HEK293 (cell line): ENCODE data around the gene PPIL6.

Source experiments
- CTCF ChIA-PET: fragments of 350-600 bp; formaldehyde crosslinking; extraction: SDS; loops from one replicate; lab custom pipeline; 2021; ENCODE audit warnings: antibody characterized with exemption; lab: Yijun Ruan, JAX
- POLR2A ChIA-PET: fragments of 300-600 bp; formaldehyde crosslinking; extraction: SDS; loops from one replicate; lab custom pipeline; 2020; ENCODE audit warnings: antibody characterized with exemption, inconsistent platforms; lab: Yijun Ruan, JAX
- H3K27ac ChIP-seq: fragments of 200-500 bp; sonication (Bioruptor generic); 2 replicates; pipeline ENCODE4 v1.5.1; 2014; ENCODE audit warnings: low read depth, low read length, control low read depth, inconsistent platforms; ENCODE audit errors: extremely low read depth
- H3K36me3 ChIP-seq, 2 experiments: fragments of 200-500 bp in 1 of 2; sonication (Bioruptor generic) in 1 of 2; 1 replicate in 1 of 2; 2 replicates in 1 of 2; pipeline ENCODE4 v1.5.1; 2014 to 2017; ENCODE audit warnings: inconsistent platforms in 2 of 2, low read length in 2 of 2; ENCODE audit not compliant: control insufficient read depth in 2 of 2, insufficient read depth in 1 of 2
- H3K4me1 ChIP-seq: fragments of 200-500 bp; sonication (Bioruptor generic); 2 replicates; pipeline ENCODE4 v1.5.1; 2014; ENCODE audit warnings: mild to moderate bottlenecking, low read length, inconsistent platforms; ENCODE audit not compliant: control insufficient read depth, insufficient read depth
- H3K4me3 ChIP-seq: 2 replicates; pipeline ENCODE4 v1.5.1; 2011; ENCODE audit warnings: low read depth, mild to moderate bottlenecking, control low read depth, low read length, moderate library complexity
- H3K9me3 ChIP-seq: fragments of 200-500 bp; sonication (Bioruptor generic); 2 replicates; pipeline ENCODE4 v1.5.1; 2014; ENCODE audit warnings: low read depth, low read length, inconsistent platforms; ENCODE audit not compliant: control insufficient read depth, insufficient read depth
- GLI2 ChIP-seq: fragments of 450-650 bp; formaldehyde crosslinking; IDR thresholded peaks from 2 replicates; pipeline ENCODE4; 2017; ENCODE audit warnings: missing biosample characterization, missing genetic modification characterization, low read depth, borderline replicate concordance
- RBAK ChIP-seq: fragments of 450-650 bp; formaldehyde crosslinking; IDR thresholded peaks from 2 replicates; pipeline ENCODE4 v1.5.1; 2016; ENCODE audit warnings: missing biosample characterization, missing genetic modification characterization
- ZBTB17 ChIP-seq: fragments of 450-650 bp; formaldehyde crosslinking; IDR thresholded peaks from 2 replicates; pipeline ENCODE4 v1.5.1; 2016; ENCODE audit warnings: missing biosample characterization, missing genetic modification characterization
- ZBTB48 ChIP-seq: fragments of 450-650 bp; formaldehyde crosslinking; IDR thresholded peaks from 2 replicates; pipeline ENCODE4 v1.5.1; 2016; ENCODE audit warnings: missing biosample characterization, missing genetic modification characterization
- ZNF266 ChIP-seq: fragments of 450-650 bp; formaldehyde crosslinking; IDR thresholded peaks from 2 replicates; pipeline ENCODE4 v1.5.1; 2016; ENCODE audit warnings: missing biosample characterization, missing genetic modification characterization, low read depth
- ZNF350 ChIP-seq: fragments of 450-650 bp; formaldehyde crosslinking; IDR thresholded peaks from 2 replicates; pipeline ENCODE4 v1.5.0; 2017; ENCODE audit warnings: missing biosample characterization, mild to moderate bottlenecking, missing genetic modification characterization
- ZNF391 ChIP-seq: fragments of 450-650 bp; formaldehyde crosslinking; IDR thresholded peaks from 2 replicates; pipeline ENCODE4 v1.5.1; 2016; ENCODE audit warnings: low read depth, missing biosample characterization, missing genetic modification characterization, borderline replicate concordance
- ZNF473 ChIP-seq: fragments of 450-650 bp; formaldehyde crosslinking; IDR thresholded peaks from 2 replicates; pipeline ENCODE4 v1.5.1; 2017; ENCODE audit warnings: missing biosample characterization, missing genetic modification characterization
- ZNF529 ChIP-seq: fragments of 450-650 bp; formaldehyde crosslinking; IDR thresholded peaks from 2 replicates; pipeline ENCODE4 v1.5.1; 2017; ENCODE audit warnings: missing genetic modification characterization, missing biosample characterization; ENCODE audit not compliant: insufficient replicate concordance
- ZNF571 ChIP-seq: fragments of 450-650 bp; formaldehyde crosslinking; IDR thresholded peaks from 2 replicates; pipeline ENCODE4 v1.5.0; 2017; ENCODE audit warnings: missing biosample characterization, missing genetic modification characterization
- ZNF768 ChIP-seq: fragments of 450-650 bp; formaldehyde crosslinking; IDR thresholded peaks from 2 replicates; pipeline ENCODE4 v1.5.1; 2018; ENCODE audit warnings: missing biosample characterization, mild to moderate bottlenecking, missing genetic modification characterization
- TF ChIP-seq, protein P1 (sequence below): fragments of 450-650 bp; formaldehyde crosslinking; IDR thresholded peaks from 2 replicates; pipeline ENCODE4 v1.5.1; 2016; ENCODE audit warnings: missing biosample characterization, missing genetic modification characterization
- TF ChIP-seq, protein P2 (sequence below): fragments of 450-650 bp; formaldehyde crosslinking; IDR thresholded peaks from 2 replicates; pipeline ENCODE4 v1.5.1; 2016; ENCODE audit warnings: missing biosample characterization, missing genetic modification characterization
- TF ChIP-seq, protein P3 (sequence below): fragments of 450-650 bp; formaldehyde crosslinking; IDR thresholded peaks from 2 replicates; pipeline ENCODE4 v1.5.1; 2016; ENCODE audit warnings: missing biosample characterization, missing genetic modification characterization
- TF ChIP-seq, protein P4 (sequence below): fragments of 450-650 bp; formaldehyde crosslinking; IDR thresholded peaks from 2 replicates; pipeline ENCODE4 v1.5.1; 2016; ENCODE audit warnings: missing biosample characterization, missing genetic modification characterization

Gene PPIL6

DNA sequence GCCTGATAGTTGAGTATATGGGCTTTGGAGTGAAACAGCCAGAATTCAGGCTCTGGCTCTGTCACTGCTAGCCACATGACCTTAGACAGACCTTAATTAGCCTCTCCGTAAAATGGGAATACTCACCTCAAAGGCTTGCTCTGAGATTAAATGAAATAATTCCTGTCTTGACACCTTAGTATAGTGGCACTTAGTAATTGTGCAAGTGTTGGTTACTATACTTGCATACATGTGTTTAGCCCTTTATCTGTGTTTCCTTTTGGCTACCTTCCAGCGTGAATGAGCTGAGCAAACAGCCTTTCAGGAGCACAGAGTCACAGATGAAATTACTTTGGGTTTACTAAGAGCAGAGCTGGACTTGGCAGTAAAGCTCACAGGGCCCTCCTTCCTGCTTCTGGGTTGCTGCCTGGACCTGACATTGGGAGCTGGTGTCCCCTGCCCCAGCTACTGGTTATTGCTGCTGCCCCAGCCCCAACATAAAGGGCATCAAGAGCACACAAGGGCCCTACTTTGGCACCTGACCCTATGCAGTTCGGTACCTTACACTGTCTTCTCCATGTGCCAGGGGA lies 90.9 kb downstream of the PPIL6 start:
- H3K9me3 ChIP-seq: no peaks in the 10 kb centered on the region
- peaks cover 3% of the 10 kb centered on the region; the same call in 1 of the 2 replicates for H3K4me1 ChIP-seq
- CTCF ChIA-PET: interaction anchor here (1.8 to 2.2 kb wide), 2 partner anchors 34 to 162 kb away, joined by 7 to 12 read pairs; partner anchors contain the start of gene CD164
- POLR2A ChIA-PET: interaction anchor here (0.7 to 1.2 kb wide), 3 partner anchors 95 to 180 kb away, joined by 4 to 8 read pairs (median 4); no protein-coding TSS in a partner anchor
- TF ChIP-seq ZNF391 (tag by site-specific recombination) (no peak), GLI2 (tag by site-specific recombination) (no peak), ZNF350 (tag by site-specific recombination) (0 out of 2 replicates have a peak, but pooled peaks have one; percentile 9), ZBTB17 (tag by site-specific recombination) (peak; percentile 89)
- TF ChIP-seq, protein P1, sequence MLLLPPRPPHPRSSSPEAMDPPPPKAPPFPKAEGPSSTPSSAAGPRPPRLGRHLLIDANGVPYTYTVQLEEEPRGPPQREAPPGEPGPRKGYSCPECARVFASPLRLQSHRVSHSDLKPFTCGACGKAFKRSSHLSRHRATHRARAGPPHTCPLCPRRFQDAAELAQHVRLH (tag by site-specific recombination): 0 out of 2 replicates have a peak, but pooled peaks have one; percentile 24
- TF ChIP-seq, protein P2, sequence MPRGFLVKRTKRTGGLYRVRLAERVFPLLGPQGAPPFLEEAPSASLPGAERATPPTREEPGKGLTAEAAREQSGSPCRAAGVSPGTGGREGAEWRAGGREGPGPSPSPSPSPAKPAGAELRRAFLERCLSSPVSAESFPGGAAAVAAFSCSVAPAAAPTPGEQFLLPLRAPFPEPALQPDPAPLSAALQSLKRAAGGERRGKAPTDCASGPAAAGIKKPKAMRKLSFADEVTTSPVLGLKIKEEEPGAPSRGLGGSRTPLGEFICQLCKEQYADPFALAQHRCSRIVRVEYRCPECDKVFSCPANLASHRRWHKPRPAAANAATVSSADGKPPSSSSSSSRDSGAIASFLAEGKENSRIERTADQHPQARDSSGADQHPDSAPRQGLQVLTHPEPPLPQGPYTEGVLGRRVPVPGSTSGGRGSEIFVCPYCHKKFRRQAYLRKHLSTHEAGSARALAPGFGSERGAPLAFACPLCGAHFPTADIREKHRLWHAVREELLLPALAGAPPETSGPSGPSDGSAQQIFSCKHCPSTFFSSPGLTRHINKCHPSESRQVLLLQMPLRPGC: no peak
- H3K36me3 ChIP-seq: peaks cover 0 to 13% of the 10 kb centered on the region in 2 experiments; a peak in 1 of 3 replicates
- no peak overlapping the region for H3K4me3 ChIP-seq
- H3K27ac ChIP-seq: no peak overlapping the region

DNA sequence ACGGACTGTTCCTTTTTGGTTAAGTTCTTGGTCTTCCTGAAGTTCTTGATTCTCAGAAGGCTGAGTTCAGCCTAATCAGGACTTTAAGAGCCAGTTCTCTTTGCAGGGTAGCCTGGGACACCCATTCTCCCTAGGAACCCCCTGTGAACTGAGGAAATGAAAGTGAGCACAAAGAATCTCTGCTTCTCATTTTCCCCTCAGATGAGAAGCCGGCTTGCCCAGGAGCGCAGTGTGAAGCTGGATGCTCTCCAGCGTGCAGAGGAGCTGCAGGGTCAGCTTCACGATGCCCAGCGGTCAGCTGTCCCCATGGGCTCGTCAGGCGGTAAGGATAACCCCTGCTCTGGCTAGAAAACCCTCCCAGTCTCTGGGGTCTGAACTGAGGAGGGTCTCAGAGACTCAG lies 92.2 kb downstream of the PPIL6 start:
- CTCF ChIA-PET: no interaction called here
- no peak for TF ChIP-seq ZNF529
- TF ChIP-seq ZNF473 (tag by site-specific recombination): no peak
- no peak for TF ChIP-seq ZNF571
- TF ChIP-seq ZNF768 (tag by site-specific recombination): no peak
- no peak for TF ChIP-seq ZBTB48 (tag by site-specific recombination)
- no peak for TF ChIP-seq RBAK
- TF ChIP-seq ZNF350 (tag by site-specific recombination): no peak
- no peak for TF ChIP-seq ZNF266 (tag by site-specific recombination)
- TF ChIP-seq, protein P3, sequence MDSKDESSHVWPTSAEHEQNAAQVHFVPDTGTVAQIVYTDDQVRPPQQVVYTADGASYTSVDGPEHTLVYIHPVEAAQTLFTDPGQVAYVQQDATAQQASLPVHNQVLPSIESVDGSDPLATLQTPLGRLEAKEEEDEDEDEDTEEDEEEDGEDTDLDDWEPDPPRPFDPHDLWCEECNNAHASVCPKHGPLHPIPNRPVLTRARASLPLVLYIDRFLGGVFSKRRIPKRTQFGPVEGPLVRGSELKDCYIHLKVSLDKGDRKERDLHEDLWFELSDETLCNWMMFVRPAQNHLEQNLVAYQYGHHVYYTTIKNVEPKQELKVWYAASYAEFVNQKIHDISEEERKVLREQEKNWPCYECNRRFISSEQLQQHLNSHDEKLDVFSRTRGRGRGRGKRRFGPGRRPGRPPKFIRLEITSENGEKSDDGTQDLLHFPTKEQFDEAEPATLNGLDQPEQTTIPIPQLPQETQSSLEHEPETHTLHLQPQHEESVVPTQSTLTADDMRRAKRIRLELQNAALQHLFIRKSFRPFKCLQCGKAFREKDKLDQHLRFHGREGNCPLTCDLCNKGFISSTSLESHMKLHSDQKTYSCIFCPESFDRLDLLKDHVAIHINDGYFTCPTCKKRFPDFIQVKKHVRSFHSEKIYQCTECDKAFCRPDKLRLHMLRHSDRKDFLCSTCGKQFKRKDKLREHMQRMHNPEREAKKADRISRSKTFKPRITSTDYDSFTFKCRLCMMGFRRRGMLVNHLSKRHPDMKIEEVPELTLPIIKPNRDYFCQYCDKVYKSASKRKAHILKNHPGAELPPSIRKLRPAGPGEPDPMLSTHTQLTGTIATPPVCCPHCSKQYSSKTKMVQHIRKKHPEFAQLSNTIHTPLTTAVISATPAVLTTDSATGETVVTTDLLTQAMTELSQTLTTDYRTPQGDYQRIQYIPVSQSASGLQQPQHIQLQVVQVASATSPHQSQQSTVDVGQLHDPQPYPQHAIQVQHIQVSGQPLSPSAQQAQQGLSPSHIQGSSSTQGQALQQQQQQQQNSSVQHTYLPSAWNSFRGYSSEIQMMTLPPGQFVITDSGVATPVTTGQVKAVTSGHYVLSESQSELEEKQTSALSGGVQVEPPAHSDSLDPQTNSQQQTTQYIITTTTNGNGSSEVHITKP (tag by site-specific recombination): no peak
- TF ChIP-seq, protein P4, sequence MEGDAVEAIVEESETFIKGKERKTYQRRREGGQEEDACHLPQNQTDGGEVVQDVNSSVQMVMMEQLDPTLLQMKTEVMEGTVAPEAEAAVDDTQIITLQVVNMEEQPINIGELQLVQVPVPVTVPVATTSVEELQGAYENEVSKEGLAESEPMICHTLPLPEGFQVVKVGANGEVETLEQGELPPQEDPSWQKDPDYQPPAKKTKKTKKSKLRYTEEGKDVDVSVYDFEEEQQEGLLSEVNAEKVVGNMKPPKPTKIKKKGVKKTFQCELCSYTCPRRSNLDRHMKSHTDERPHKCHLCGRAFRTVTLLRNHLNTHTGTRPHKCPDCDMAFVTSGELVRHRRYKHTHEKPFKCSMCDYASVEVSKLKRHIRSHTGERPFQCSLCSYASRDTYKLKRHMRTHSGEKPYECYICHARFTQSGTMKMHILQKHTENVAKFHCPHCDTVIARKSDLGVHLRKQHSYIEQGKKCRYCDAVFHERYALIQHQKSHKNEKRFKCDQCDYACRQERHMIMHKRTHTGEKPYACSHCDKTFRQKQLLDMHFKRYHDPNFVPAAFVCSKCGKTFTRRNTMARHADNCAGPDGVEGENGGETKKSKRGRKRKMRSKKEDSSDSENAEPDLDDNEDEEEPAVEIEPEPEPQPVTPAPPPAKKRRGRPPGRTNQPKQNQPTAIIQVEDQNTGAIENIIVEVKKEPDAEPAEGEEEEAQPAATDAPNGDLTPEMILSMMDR: no peak
- Histone ChIP-seq H3K9me3 (no peaks in the 10 kb centered on the region), H3K4me1 (peaks cover 3% of the 10 kb centered on the region; the same call in 1 of the 2 replicates), H3K4me3 (no peak overlapping the region), H3K36me3 (peaks cover 0 to 5% of the 10 kb centered on the region in 2 experiments; a peak in 1 of 3 replicates), H3K27ac (no peak overlapping the region)
- POLR2A ChIA-PET: no interaction called here
